Esophagus squamous epithelium (tissue), 5 donors: ENCODE results near the gene NRM. TPM values are rescaled to one million over a fixed set of nuclear protein-coding genes. Genes with fewer than 3 reads are reported as not detected.
A peak's percentile ranks its signal among the peaks of the same experiment; 100 is the strongest.

ENCODE experiments used
- DNase-seq: peaks from one replicate; lab custom pipeline; 2025; lab: John Stamatoyannopoulos, UW
- H3K27ac ChIP-seq, 4 donors: fragments of 200-600 bp; sonication (generic); one replicate each; pipeline ENCODE4 v1.5.1; 2016 to 2019; ENCODE audit warnings: mild to moderate bottlenecking in 1 of 4
- H3K27me3 ChIP-seq, 4 donors: fragments of 200-600 bp; sonication (generic); 1 replicate in 3 of 4; 2 replicates in 1 of 4; pipeline versions ENCODE4 v1.5.1 to v1.6.0; 2017 to 2021; ENCODE audit warnings: antibody characterized with exemption in 1 of 4
- H3K36me3 ChIP-seq, 3 donors: fragments of 200-600 bp; sonication (generic); one replicate each; pipeline ENCODE4 v1.5.1; 2016 to 2019
- H3K4me1 ChIP-seq, 3 donors: fragments of 200-600 bp; sonication (generic); one replicate each; pipeline ENCODE4 v1.5.1; 2017 to 2019
- H3K4me3 ChIP-seq, 4 donors: fragments of 200-600 bp; sonication (generic); 1 replicate in 3 of 4; 2 replicates in 1 of 4; pipeline ENCODE4 v1.5.1; 2016 to 2019; ENCODE audit warnings: mild to moderate bottlenecking in 2 of 4, moderate library complexity in 1 of 4
- H3K9me3 ChIP-seq, 3 donors: fragments of 200-600 bp; sonication (generic); one replicate each; pipeline ENCODE4 v1.5.1; 2016 to 2019
- CTCF ChIP-seq, 6 experiments: fragments of 450-650 bp in 4 of 6; fragments of 200-600 bp in 2 of 6; sonication (generic) in 2 of 6; IDR thresholded peaks; one replicate each; pipeline ENCODE4 v1.5.1; 2016 to 2019; ENCODE audit warnings: antibody characterized with exemption in 6 of 6, mild to moderate bottlenecking in 4 of 6, moderate library complexity in 4 of 6
- POLR2A ChIP-seq, 4 donors: fragments of 450-650 bp; IDR thresholded peaks; one replicate each; pipeline ENCODE4 v1.6.1; 2017; ENCODE audit warnings: antibody characterized with exemption in 4 of 4, mild to moderate bottlenecking in 4 of 4, moderate library complexity in 3 of 4
- WGBS, 2 donors: methylation state at CpG; one replicate each; pipeline ENCODE4 v1.1.5; 2018; 5-methylcytosine and 5-hydroxymethylcytosine counted together
- intact Hi-C: fragments of 100-400 bp; cut with DNase I; formaldehyde crosslinking; loops from one replicate; pipeline ENCODE4 v1.15.0; 2022
- total RNA-seq, 4 donors: library from RNA; depleted of rRNA; stranded (reverse); fragments of >200 nt; gene quantifications; one replicate each; pipeline ENCODE4 v1.1.0, GENCODE V29; 2016
- donor health status: DM: yes; HTN: yes; CAD: no.

The NRM gene
- total RNA-seq, 4 donors from 2014 or later: 3.8 to 7.4 (median 6.7) TPM

- Histone ChIP-seq H3K4me3 (no peak overlapping the region), H3K27me3 (no peaks in the 10 kb centered on the region), H3K27ac (no peak overlapping the region), H3K4me1 (no peaks in the 10 kb centered on the region), H3K36me3 (peaks cover 36 to 100% (median 69%) of the 10 kb centered on the region in 3 donors), H3K9me3 (no peaks in the 10 kb centered on the region)
- intact Hi-C loops: no loop called here
- DNase-seq: no peak
- WGBS, 2 donors: 88 to 90% methylated on average over 17 of the region's 19 CpGs
- TF ChIP-seq CTCF (IDR thresholded peaks at IDR 0.05) (no peak), POLR2A (IDR thresholded peaks at IDR 0.05) (no peak)
Measured at GRCh38 chr6:30654798-30655742, 35.7 kb downstream of the NRM start.

GRCh38 chr6:30651143-30651542 is 39.6 kb downstream of the NRM start:
- no peak overlapping the region for H3K4me3 ChIP-seq
- TF ChIP-seq CTCF (IDR thresholded peaks at IDR 0.05) (no peak), POLR2A (IDR thresholded peaks at IDR 0.05) (no peak)
- no peak for DNase-seq
- 88 to 91% methylated on average over 12 of the region's 12 CpGs for WGBS, 2 donors
- peaks cover 23 to 67% (median 50%) of the 10 kb centered on the region in 3 donors for H3K36me3 ChIP-seq
- H3K27me3 ChIP-seq: no peaks in the 10 kb centered on the region
- intact Hi-C loops: no loop called here
- no peak overlapping the region for H3K27ac ChIP-seq
- no peaks in the 10 kb centered on the region for H3K9me3 ChIP-seq
- H3K4me1 ChIP-seq: peaks cover 10 to 22% (median 13%) of the 10 kb centered on the region in 3 donors

- peaks cover 0 to 52% (median 19%) of the 10 kb centered on the region in 3 donors for H3K36me3 ChIP-seq
- no peaks in the 10 kb centered on the region for H3K9me3 ChIP-seq
Measured at GRCh38 chr6:30647242-30648116, 43.3 kb downstream of the NRM start.

GRCh38 chr6:30646450-30647241 is 44.1 kb downstream of the NRM start, which contains the start of gene C6orf136:
Gene C6orf136, plus strand, starts transcription at chr6:30647133. Its CDS starts 99 bp downstream, at chr6:30647232.
- Histone ChIP-seq H3K4me3 (peak within 1 kb of the TSS; percentile 90 to 100 (median 98)), H3K36me3 (peaks cover 0 to 52% (median 11%) of the 10 kb centered on the region in 3 donors), H3K9me3 (no peaks in the 10 kb centered on the region), H3K27me3 (no peaks in the 10 kb centered on the region), H3K4me1 (peaks cover 10 to 30% (median 13%) of the 10 kb centered on the region in 3 donors), H3K27ac (peak within 1 kb of the TSS; percentile 96 to 99 (median 98))
- TF ChIP-seq CTCF (IDR thresholded peaks at IDR 0.05) (peak in 1 of 6 experiments; percentile 20), POLR2A (IDR thresholded peaks at IDR 0.05) (no peak)
- intact Hi-C loops: no loop called here
- DNase-seq: peak; percentile 49
- WGBS, 2 donors: 8 to 17% methylated on average over 15 to 24 of the region's 37 CpGs

More at GRCh38 chr6:30647242-30648116, 43.3 kb downstream of the NRM start:
- TF ChIP-seq POLR2A (IDR thresholded peaks at IDR 0.05) (peak in 2 of 4 donors; percentile 19 to 22), CTCF (IDR thresholded peaks at IDR 0.05) (no peak)
- Histone ChIP-seq H3K4me1 (peaks cover 10 to 30% (median 13%) of the 10 kb centered on the region in 3 donors), H3K27me3 (no peaks in the 10 kb centered on the region), H3K4me3 (peak overlapping the region; percentile 90 to 100 (median 98)), H3K27ac (peak overlapping the region; percentile 96 to 99 (median 98))
- intact Hi-C loops: no loop called here
- peak; percentile 17 for DNase-seq
- 1 to 2% methylated on average over 8 to 11 of the region's 78 CpGs for WGBS, 2 donors
